Pancreas (tissue), 10 donors: Measurements from ENCODE around the gene TET2. TPM values are rescaled to one million over a fixed set of nuclear protein-coding genes. Genes with fewer than 3 reads are reported as not detected.
A peak's percentile ranks its signal among the peaks of the same experiment; 100 is the strongest.

Source experiments
- ATAC-seq, 4 donors: fragments of 200-7000 bp; cut with Tn5 transposase; one replicate each; pipeline versions ENCODE4 v1.8.0 to v1.9.1; 2020; ENCODE audit warnings: mild to moderate bottlenecking in 4 of 4, moderate library complexity in 4 of 4
- DNase-seq, 6 donors: peaks; one replicate each; pipeline ENCODE4 v3.0.0-alpha.2; 2020
- FAIRE-seq: peaks from 2 replicates; lab custom pipeline; 2012; peaks lifted over from hg19 to GRCh38; lab: Jason Lieb, UNC
- H3K27ac ChIP-seq, 4 donors: fragments of 200-600 bp; sonication (generic); 1 replicate in 3 of 4; 2 replicates in 1 of 4; pipeline versions ENCODE4 v1.5.0 to v1.8.0; 2020
- H3K27me3 ChIP-seq, 4 donors: fragments of 200-600 bp; one replicate each; pipeline ENCODE4 v1.8.0; 2021
- H3K36me3 ChIP-seq, 3 donors: fragments of 200-600 bp; sonication (generic) in 1 of 3; one replicate each; pipeline versions ENCODE4 v1.5.0 to v1.8.0; 2020 to 2021
- H3K4me1 ChIP-seq, 3 donors: fragments of 200-600 bp; one replicate each; pipeline ENCODE4 v1.8.0; 2021
- H3K4me3 ChIP-seq, 4 donors: fragments of 200-600 bp; sonication (generic) in 2 of 4; one replicate each; pipeline versions ENCODE4 v1.5.0 to v1.8.0; 2020 to 2021
- H3K9me3 ChIP-seq, 4 donors: fragments of 200-600 bp; one replicate each; pipeline ENCODE4 v1.8.0; 2021
- CTCF ChIP-seq, 4 donors: fragments of 200-600 bp; sonication (generic) in 3 of 4; IDR thresholded peaks; one replicate each; pipeline versions ENCODE4 v1.5.0 to v1.8.0; 2021; ENCODE audit warnings: antibody characterized with exemption in 4 of 4
- WGBS, 2 donors: extraction: QIAGEN DNeasy Blood & Tissue Kit; methylation state at CpG; one replicate each; pipeline ENCODE4 v1.1.7; 2013; 5-methylcytosine and 5-hydroxymethylcytosine counted together
- intact Hi-C, 3 donors: fragments of 100-400 bp; cut with DNase I; formaldehyde crosslinking; loops; one replicate each; pipeline versions ENCODE4 v1.11.1 to v1.14.2; 2022
- polyA plus RNA-seq, 2 donors: library from polyadenylated mRNA; stranded (reverse); fragments of 200-250 nt; gene quantifications; one replicate each; pipeline ENCODE4 v1.2.3, GENCODE V29; 2013
- total RNA-seq, 6 donors: library from RNA; stranded (reverse); fragmentation: NEBNext Ultra II Directional in 4 of 6; extraction: Animal tissue kit (Norgen Biotek cat#: 25700) in 4 of 6; gene quantifications; one replicate each; pipeline versions ENCODE4 v1.2.1 to v1.2.4, GENCODE V29; 2021 to 2023
- donor health status: healthy with polysubstance abuse.
- donor health status: DM: no; HTN: no; CAD: no; lungs with moderate emphysema.
- donor health status: DM: no; HTN: no; CAD: no.
- donor health status: control.
- donor health status: control.
- donor health status: Bipolar disorder and iron deficiency.
- donor health status: DM: yes; HTN: yes; CAD: no.
- donor health status: DM: no; HTN: no; CAD: no.
- donor health status: DM: no; HTN: no; CAD: no.
- donor health status: DM: yes; HTN: yes; CAD: no.

Gene TET2
- total and polyA plus RNA-seq, 8 donors, result 2.5 to 16.5 (median 7.4) TPM

- TF ChIP-seq CTCF (IDR thresholded peaks at IDR 0.05), result no peak
- no peaks in the 10 kb centered on the region for H3K36me3 ChIP-seq
- DNase-seq (no peak), FAIRE-seq (no peak), ATAC-seq (no peak)
- WGBS, 2 donors, result 81 to 89% methylated on average over 5 of the region's 5 CpGs
- H3K4me3 ChIP-seq, result no peak overlapping the region
- no peaks in the 10 kb centered on the region for H3K4me1 ChIP-seq
- H3K27me3 ChIP-seq, result no peaks in the 10 kb centered on the region
- no peak overlapping the region for H3K27ac ChIP-seq
- intact Hi-C loops, result no loop called here
- H3K9me3 ChIP-seq, result no peaks in the 10 kb centered on the region
Observed at GRCh38 chr4:105208561-105208960, 61.9 kb downstream of the TET2 start.

- intact Hi-C loops, result no loop called here
- no peak overlapping the region for H3K4me3 ChIP-seq
- H3K27me3 ChIP-seq, result no peaks in the 10 kb centered on the region
- FAIRE-seq (no peak), DNase-seq (no peak), ATAC-seq (no peak)
- no peak overlapping the region for H3K27ac ChIP-seq
- peaks cover 0 to 5% (median 0%) of the 10 kb centered on the region in 3 donors for H3K4me1 ChIP-seq
- no peaks in the 10 kb centered on the region for H3K36me3 ChIP-seq
- H3K9me3 ChIP-seq, result no peaks in the 10 kb centered on the region
- TF ChIP-seq CTCF (IDR thresholded peaks at IDR 0.05), result no peak
- WGBS, 2 donors, result 93 to 100% methylated on average over 1 of the region's 1 CpG
Observed at GRCh38 chr4:105210916-105211315, 64.2 kb downstream of the TET2 start.

GRCh38 chr4:105215609-105216313, 69.1 kb downstream of the TET2 start:
- 42 to 45% methylated on average over 4 of the region's 4 CpGs for WGBS, 2 donors
- DNase-seq (no peak), FAIRE-seq (no peak), ATAC-seq (peak in 2 of 4 donors; percentile 33 to 34)
- intact Hi-C loops, result no loop called here
- no peaks in the 10 kb centered on the region for H3K27me3 ChIP-seq
- no peak overlapping the region for H3K27ac ChIP-seq
- peaks cover 0 to 6% (median 0%) of the 10 kb centered on the region in 3 donors for H3K4me1 ChIP-seq
- no peak overlapping the region for H3K4me3 ChIP-seq
- no peaks in the 10 kb centered on the region for H3K9me3 ChIP-seq
- no peaks in the 10 kb centered on the region for H3K36me3 ChIP-seq
- no peak for TF ChIP-seq CTCF (IDR thresholded peaks at IDR 0.05)

- ATAC-seq (no peak), DNase-seq (no peak), FAIRE-seq (no peak)
- no peak overlapping the region for H3K27ac ChIP-seq
- TF ChIP-seq CTCF (IDR thresholded peaks at IDR 0.05), result no peak
- no peaks in the 10 kb centered on the region for H3K9me3 ChIP-seq
- WGBS, 2 donors, result 96 to 100% methylated on average over 1 of the region's 1 CpG
- no peaks in the 10 kb centered on the region for H3K36me3 ChIP-seq
- H3K4me1 ChIP-seq, result peaks cover 0 to 3% (median 0%) of the 10 kb centered on the region in 3 donors
- no peak overlapping the region for H3K4me3 ChIP-seq
- intact Hi-C loops, result no loop called here
- H3K27me3 ChIP-seq, result no peaks in the 10 kb centered on the region
Observed at GRCh38 chr4:105225500-105225899, 78.8 kb downstream of the TET2 start.

- no peaks in the 10 kb centered on the region for H3K27me3 ChIP-seq
- intact Hi-C loops, result no loop called here
- FAIRE-seq, result no peak
- H3K36me3 ChIP-seq, result no peaks in the 10 kb centered on the region
- 90 to 96% methylated on average over 1 of the region's 1 CpG for WGBS, 2 donors
- no peak for TF ChIP-seq CTCF (IDR thresholded peaks at IDR 0.05)
- DNase-seq, result no peak
- no peak overlapping the region for H3K4me3 ChIP-seq
- no peak for ATAC-seq
- H3K4me1 ChIP-seq, result peaks cover 0 to 5% (median 3%) of the 10 kb centered on the region in 3 donors
- no peaks in the 10 kb centered on the region for H3K9me3 ChIP-seq
- no peak overlapping the region for H3K27ac ChIP-seq
Observed at GRCh38 chr4:105227054-105227453, 80.4 kb downstream of the TET2 start.
